A549 (cell line): ENCODE measurements around the gene ZNF425. TPM values are rescaled to one million over a fixed set of nuclear protein-coding genes. Genes with fewer than 3 reads are reported as not detected.
"Not testable (repeated sequence)": the region's sequence is repeated elsewhere in the genome, so short reads cannot be mapped to it uniquely, and the experiment has no call there.

Source experiments
- ATAC-seq, 2 experiments: fragments of 200-7000 bp in 1 of 2; fragments of >200 bp in 1 of 2; cut with Nextera tagmentation in 1 of 2; cut with Tn5 transposase in 1 of 2; 3 replicates each; pipeline versions ENCODE4 v1.8.0 to v1.9.1; 2018 to 2020; ENCODE audit warnings: mild to moderate bottlenecking in 1 of 2, moderate library complexity in 1 of 2
- CTCF ChIA-PET: fragments of 300-600 bp; sonication (Branson Sonifier 250); formaldehyde crosslinking; extraction: SDS; loops from one replicate; lab custom pipeline; 2021; ENCODE audit warnings: antibody characterized with exemption, inconsistent platforms; lab: Yijun Ruan, JAX
- POLR2A ChIA-PET: fragments of 350-600 bp; formaldehyde crosslinking; extraction: SDS; loops from one replicate; lab custom pipeline; 2021; ENCODE audit warnings: antibody characterized with exemption, inconsistent platforms; lab: Yijun Ruan, JAX
- DNase-seq, 2 experiments: peaks; one replicate each; pipeline versions ENCODE4 v3.0.0 to v3.0.0-alpha.2; 2011 to 2016; ENCODE audit warnings: low read depth in 1 of 2, low spot score in 1 of 2
- FAIRE-seq: peaks from 2 replicates; lab custom pipeline; 2011; peaks lifted over from hg19 to GRCh38; lab: Jason Lieb, UNC
- H3K27ac ChIP-seq, 2 experiments: fragments of >200 bp; sonication (Bioruptor Twin); formaldehyde crosslinking; 3 replicates each; pipeline ENCODE4 v1.5.1; 2016 to 2017
- H3K4me1 ChIP-seq: fragments of >200 bp; sonication (Bioruptor Twin); formaldehyde crosslinking; 3 replicates; pipeline ENCODE4 v1.6.1; 2016
- H3K4me2 ChIP-seq: fragments of >200 bp; sonication (Bioruptor Twin); formaldehyde crosslinking; 3 replicates; pipeline ENCODE4 v1.6.1; 2016
- H3K4me3 ChIP-seq: fragments of >200 bp; sonication (Bioruptor Twin); formaldehyde crosslinking; 3 replicates; pipeline ENCODE4 v1.5.1; 2016
- H3K9me3 ChIP-seq: fragments of >200 bp; sonication (Bioruptor Twin); formaldehyde crosslinking; 3 replicates; pipeline ENCODE4 v1.6.1; 2016
- BHLHE40 ChIP-seq: IDR thresholded peaks from 2 replicates; pipeline ENCODE4 v1.6.1; 2012; ENCODE audit warnings: low read depth, low read length, inconsistent platforms
- CEBPB ChIP-seq, 2 experiments: fragments of >200 bp in 1 of 2; sonication (Bioruptor Twin) in 1 of 2; formaldehyde crosslinking in 1 of 2; IDR thresholded peaks; 2 replicates each; pipeline ENCODE4 v1.6.1; 2012 to 2016
- ESRRA ChIP-seq: fragments of 150-350 bp; IDR thresholded peaks from 2 replicates; pipeline ENCODE4 v1.6.1; 2014; ENCODE audit warnings: mild to moderate bottlenecking, low read length, borderline replicate concordance
- FOXS1 ChIP-seq: fragments of 250-450 bp; sonication (Bioruptor Pico); IDR thresholded peaks from 2 replicates; pipeline ENCODE4 v1.5.0; 2020; ENCODE audit warnings: mild to moderate bottlenecking, moderate library complexity
- GATA3 ChIP-seq: IDR thresholded peaks from 2 replicates; pipeline ENCODE4 v1.6.1; 2012; ENCODE audit warnings: borderline replicate concordance
- JUNB ChIP-seq: fragments of >200 bp; sonication (Bioruptor Twin); formaldehyde crosslinking; IDR thresholded peaks from 2 replicates; pipeline ENCODE4 v1.6.1; 2016
- MYC ChIP-seq: IDR thresholded peaks from 2 replicates; pipeline ENCODE4 v1.6.1; 2012; ENCODE audit warnings: mild to moderate bottlenecking, inconsistent platforms, low read length, improper control_type of control experiment, borderline replicate concordance
- NFE2L2 ChIP-seq: fragments of 150-350 bp; conservative IDR thresholded peaks from 2 replicates; pipeline ENCODE4 v1.6.1; 2014; ENCODE audit warnings: low read length
- POLR2A ChIP-seq: IDR thresholded peaks from 2 replicates; pipeline ENCODE4 v1.6.1; 2012; ENCODE audit warnings: mild to moderate bottlenecking, low read length
- POLR2AphosphoS2 ChIP-seq: conservative IDR thresholded peaks from 2 replicates; pipeline ENCODE4 v1.6.1; 2012; ENCODE audit warnings: low read length, improper control_type of control experiment, inconsistent platforms
- RFX5 ChIP-seq: fragments of 450-650 bp; IDR thresholded peaks from 2 replicates; pipeline ENCODE4 v1.7.1; 2014; ENCODE audit warnings: antibody characterized with exemption, mild to moderate bottlenecking, moderate library complexity
- TFCP2L1 ChIP-seq: fragments of 250-450 bp; sonication (Bioruptor Pico); IDR thresholded peaks from 2 replicates; pipeline ENCODE4 v1.5.0; 2021; ENCODE audit warnings: mild to moderate bottlenecking
- TP53 ChIP-seq: fragments of 250-450 bp; sonication (Bioruptor Pico); IDR thresholded peaks from 2 replicates; pipeline ENCODE4 v1.5.0; 2021; ENCODE audit warnings: mild to moderate bottlenecking, moderate library complexity
- ZC3H11A ChIP-seq: fragments of 450-650 bp; IDR thresholded peaks from 2 replicates; pipeline ENCODE4 v1.6.1; 2014; ENCODE audit warnings: antibody characterized with exemption, mild to moderate bottlenecking
- ZFP36 ChIP-seq: fragments of 450-650 bp; IDR thresholded peaks from 2 replicates; pipeline ENCODE4 v1.6.1; 2014; ENCODE audit warnings: borderline replicate concordance; ENCODE audit not compliant: partially characterized antibody
- ZNF302 ChIP-seq: fragments of 250-450 bp; sonication (Bioruptor Pico); IDR thresholded peaks from 2 replicates; pipeline ENCODE4 v1.9.0; 2021; ENCODE audit warnings: inconsistent platforms, mild to moderate bottlenecking, moderate library complexity
- WGBS: methylation state at CpG from one replicate; pipeline ENCODE4 v1.1.6; 2017; ENCODE audit errors: missing lambda C conversion rate; 5-methylcytosine and 5-hydroxymethylcytosine counted together
- polyA plus RNA-seq, 4 experiments: library from polyadenylated mRNA; depleted of rRNA in 3 of 4; stranded (reverse); fragments of >200 nt; fragmentation: RNase III in 1 of 4; extraction: RNeasy Plus Mini Kit Qiagen cat#74134 plus additional on column Dnase treatment in 1 of 4; gene quantifications; 2 replicates in 3 of 4; 3 replicates in 1 of 4; pipeline ENCODE4 v1.2.3, GENCODE V29; 2011 to 2017
- TF ChIP-seq, protein P1 (sequence below): IDR thresholded peaks from 2 replicates; pipeline ENCODE4 v1.6.1; 2012
- TF ChIP-seq, protein P2 (sequence below): fragments of 250-450 bp; sonication (Bioruptor Pico); IDR thresholded peaks from 2 replicates; pipeline ENCODE4 v1.5.0; 2020; ENCODE audit warnings: low read depth, mild to moderate bottlenecking, moderate library complexity
- TF ChIP-seq, protein P3 (sequence below): fragments of 450-650 bp; IDR thresholded peaks from 2 replicates; pipeline ENCODE4 v1.6.1; 2014; ENCODE audit warnings: antibody characterized with exemption
- TF ChIP-seq, protein P4 (sequence below): fragments of >200 bp; sonication (Bioruptor Twin); formaldehyde crosslinking; IDR thresholded peaks from 3 replicates; pipeline ENCODE4 v1.5.1; 2016

Gene ZNF425
- polyA plus RNA-seq, 2 of the 4 experiments (the other 2 are of a cell fraction) = 0.80 to 1.6 TPM

GRCh38 chr7:149147072-149147751 is 21.1 kb upstream of the ZNF425 start, which contains the start of gene ZNF398 (continued):
- TF ChIP-seq, protein P1, sequence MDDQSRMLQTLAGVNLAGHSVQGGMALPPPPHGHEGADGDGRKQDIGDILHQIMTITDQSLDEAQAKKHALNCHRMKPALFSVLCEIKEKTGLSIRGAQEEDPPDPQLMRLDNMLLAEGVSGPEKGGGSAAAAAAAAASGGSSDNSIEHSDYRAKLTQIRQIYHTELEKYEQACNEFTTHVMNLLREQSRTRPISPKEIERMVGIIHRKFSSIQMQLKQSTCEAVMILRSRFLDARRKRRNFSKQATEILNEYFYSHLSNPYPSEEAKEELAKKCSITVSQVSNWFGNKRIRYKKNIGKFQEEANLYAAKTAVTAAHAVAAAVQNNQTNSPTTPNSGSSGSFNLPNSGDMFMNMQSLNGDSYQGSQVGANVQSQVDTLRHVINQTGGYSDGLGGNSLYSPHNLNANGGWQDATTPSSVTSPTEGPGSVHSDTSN = 0 out of 2 replicates have a peak, but pooled peaks have one; percentile 38
- TF ChIP-seq POLR2A (peak; percentile 84), POLR2AphosphoS2 (no peak)
- TF ChIP-seq, protein P2, sequence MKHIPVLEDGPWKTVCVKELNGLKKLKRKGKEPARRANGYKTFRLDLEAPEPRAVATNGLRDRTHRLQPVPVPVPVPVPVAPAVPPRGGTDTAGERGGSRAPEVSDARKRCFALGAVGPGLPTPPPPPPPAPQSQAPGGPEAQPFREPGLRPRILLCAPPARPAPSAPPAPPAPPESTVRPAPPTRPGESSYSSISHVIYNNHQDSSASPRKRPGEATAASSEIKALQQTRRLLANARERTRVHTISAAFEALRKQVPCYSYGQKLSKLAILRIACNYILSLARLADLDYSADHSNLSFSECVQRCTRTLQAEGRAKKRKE (CRISPR knock-in tag) = no peak

DNA sequence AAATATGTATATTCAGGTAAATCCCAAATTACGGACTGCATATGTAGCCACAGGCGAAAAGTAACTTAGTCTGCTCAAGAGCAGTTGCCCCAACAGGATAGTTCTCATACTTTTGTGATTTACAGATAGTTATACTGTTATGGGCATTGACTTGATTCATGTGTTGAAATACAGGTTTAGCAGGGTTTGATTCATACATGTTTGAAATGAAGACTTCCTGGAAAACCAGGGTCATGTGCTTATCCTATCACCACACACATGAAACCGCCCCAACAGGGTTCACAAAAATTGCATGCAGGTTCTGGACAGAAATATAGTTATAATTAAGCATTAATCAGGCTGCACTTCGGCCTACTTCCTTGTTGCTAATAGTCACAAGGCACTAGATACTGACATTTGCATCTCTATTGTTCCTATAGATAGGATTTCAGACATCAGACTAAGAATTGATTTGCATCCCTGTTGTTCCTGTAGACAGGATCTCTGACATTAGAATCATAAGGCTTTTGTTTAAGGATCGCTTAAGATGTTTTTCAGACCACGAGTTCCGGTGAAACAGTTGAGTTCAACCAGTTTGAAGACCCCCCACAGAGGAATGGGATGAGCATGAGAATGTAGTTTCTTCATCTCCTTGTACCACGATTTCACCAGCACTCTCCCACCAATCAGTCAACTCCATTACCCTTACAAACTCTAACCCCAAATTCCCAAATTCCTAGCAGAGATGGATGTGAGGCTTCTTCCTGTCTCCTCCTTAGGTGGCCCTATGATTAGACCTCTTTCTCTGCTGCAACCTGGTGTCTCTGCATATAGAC is 19.1 kb upstream of the ZNF425 start:
- no peak for FAIRE-seq
- no peak overlapping the region for H3K4me3 ChIP-seq
- 94% methylated on average over 8 of the region's 8 CpGs for WGBS
- no peak for DNase-seq
- POLR2A ChIA-PET = interaction anchor here (2.3 kb wide), 1 partner anchor 20 kb away, joined by 11 read pairs; the partner anchor contains the start of gene ZNF425
- peak overlapping the region in 1 of 2 experiments; percentile 99; a peak in 1 of 6 replicates for H3K27ac ChIP-seq
- H3K4me2 ChIP-seq = peak overlapping the region; percentile 88
- H3K9me3 ChIP-seq = no peaks in the 10 kb centered on the region
- TF ChIP-seq NFE2L2 (no peak), CEBPB (IDR thresholded peaks at IDR 0.05) (no peak), RFX5 (no peak), MYC (no peak), TFCP2L1 (CRISPR knock-in tag) (no peak), ZFP36 (no peak), POLR2AphosphoS2 (no peak), ESRRA (no peak), TP53 (CRISPR knock-in tag) (no peak), FOXS1 (no peak), JUNB (no peak), ZC3H11A (no peak), BHLHE40 (no peak), ZNF302 (CRISPR knock-in tag) (no peak), GATA3 (no peak)
- TF ChIP-seq, protein P1 = no peak
- TF ChIP-seq, protein P3, sequence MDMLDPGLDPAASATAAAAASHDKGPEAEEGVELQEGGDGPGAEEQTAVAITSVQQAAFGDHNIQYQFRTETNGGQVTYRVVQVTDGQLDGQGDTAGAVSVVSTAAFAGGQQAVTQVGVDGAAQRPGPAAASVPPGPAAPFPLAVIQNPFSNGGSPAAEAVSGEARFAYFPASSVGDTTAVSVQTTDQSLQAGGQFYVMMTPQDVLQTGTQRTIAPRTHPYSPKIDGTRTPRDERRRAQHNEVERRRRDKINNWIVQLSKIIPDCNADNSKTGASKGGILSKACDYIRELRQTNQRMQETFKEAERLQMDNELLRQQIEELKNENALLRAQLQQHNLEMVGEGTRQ = no peak
- TF ChIP-seq, protein P4, sequence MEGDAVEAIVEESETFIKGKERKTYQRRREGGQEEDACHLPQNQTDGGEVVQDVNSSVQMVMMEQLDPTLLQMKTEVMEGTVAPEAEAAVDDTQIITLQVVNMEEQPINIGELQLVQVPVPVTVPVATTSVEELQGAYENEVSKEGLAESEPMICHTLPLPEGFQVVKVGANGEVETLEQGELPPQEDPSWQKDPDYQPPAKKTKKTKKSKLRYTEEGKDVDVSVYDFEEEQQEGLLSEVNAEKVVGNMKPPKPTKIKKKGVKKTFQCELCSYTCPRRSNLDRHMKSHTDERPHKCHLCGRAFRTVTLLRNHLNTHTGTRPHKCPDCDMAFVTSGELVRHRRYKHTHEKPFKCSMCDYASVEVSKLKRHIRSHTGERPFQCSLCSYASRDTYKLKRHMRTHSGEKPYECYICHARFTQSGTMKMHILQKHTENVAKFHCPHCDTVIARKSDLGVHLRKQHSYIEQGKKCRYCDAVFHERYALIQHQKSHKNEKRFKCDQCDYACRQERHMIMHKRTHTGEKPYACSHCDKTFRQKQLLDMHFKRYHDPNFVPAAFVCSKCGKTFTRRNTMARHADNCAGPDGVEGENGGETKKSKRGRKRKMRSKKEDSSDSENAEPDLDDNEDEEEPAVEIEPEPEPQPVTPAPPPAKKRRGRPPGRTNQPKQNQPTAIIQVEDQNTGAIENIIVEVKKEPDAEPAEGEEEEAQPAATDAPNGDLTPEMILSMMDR = no peak
- TF ChIP-seq, all 56 proteins: peak for 0
- no peak for ATAC-seq
- CTCF ChIA-PET = interaction anchor here (1.1 to 4.5 kb wide), 7 partner anchors 9 to 112 kb away, joined by 3 to 60 read pairs (median 12); no protein-coding TSS in a partner anchor
- peaks cover 40% of the 10 kb centered on the region for H3K4me1 ChIP-seq

- WGBS = 82% methylated on average over 14 of the region's 14 CpGs
- H3K9me3 ChIP-seq, H3K4me3 ChIP-seq, FAIRE-seq, CTCF ChIA-PET, H3K27ac ChIP-seq, H3K4me2 ChIP-seq, ATAC-seq, DNase-seq: not testable (repeated sequence)
- peaks cover 37% of the 10 kb centered on the region for H3K4me1 ChIP-seq
- POLR2A ChIA-PET = interaction anchor here (1.0 kb wide), 1 partner anchor 19 kb away, joined by 3 read pairs; the partner anchor contains the start of gene ZNF425
Observed at GRCh38 chr7:149144436-149144922, 18.4 kb upstream of the ZNF425 start.
